Stimulated activated CD8-positive, alpha-beta memory T cell treated with anti-CD3 and anti-CD28 coated beads, Interleukin-12 subunit alpha, Interleukin-12 subunit beta, amount 100 ng/mL, for 24 hours (primary cell): ENCODE data around the gene RHEB.

Experiments used
- DNase-seq: peaks from one replicate; pipeline ENCODE4 v3.0.0-alpha.2; 2020; ENCODE audit errors: extremely low read depth

The RHEB gene

GRCh38 chr7:151448261-151449252, 71.1 kb downstream of the RHEB start:
- no peak for DNase-seq

GRCh38 chr7:151447901-151448260, 71.8 kb downstream of the RHEB start:
- DNase-seq: no peak

- no peak for DNase-seq
Observed at GRCh38 chr7:151447312-151447711, 72.4 kb downstream of the RHEB start.

GRCh38 chr7:151446412-151446811, 73.3 kb downstream of the RHEB start:
- DNase-seq: no peak

DNA sequence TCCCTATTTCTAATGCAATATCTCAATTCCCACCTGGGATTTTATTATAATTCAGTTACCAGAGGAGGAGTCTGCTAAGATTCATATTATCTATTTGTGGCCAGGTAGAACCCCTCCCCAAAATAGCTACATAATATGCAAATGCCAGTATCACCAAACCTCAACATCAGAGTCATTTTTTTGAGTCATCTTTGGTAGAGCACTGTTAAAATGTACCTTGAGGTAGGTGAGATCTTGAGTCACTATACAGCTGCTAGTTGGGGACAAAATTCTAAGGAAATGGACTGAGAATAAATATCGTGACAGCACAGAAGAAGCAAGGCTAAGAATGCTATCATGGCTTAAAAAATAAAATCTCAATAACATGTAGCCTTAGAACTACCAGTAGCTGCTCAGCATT, 75.1 kb downstream of the RHEB start:
- DNase-seq: no peak

- DNase-seq: no peak
Observed at GRCh38 chr7:151442776-151443496, 76.8 kb downstream of the RHEB start.

- no peak for DNase-seq
Observed at GRCh38 chr7:151440799-151441445, 78.8 kb downstream of the RHEB start.

DNA sequence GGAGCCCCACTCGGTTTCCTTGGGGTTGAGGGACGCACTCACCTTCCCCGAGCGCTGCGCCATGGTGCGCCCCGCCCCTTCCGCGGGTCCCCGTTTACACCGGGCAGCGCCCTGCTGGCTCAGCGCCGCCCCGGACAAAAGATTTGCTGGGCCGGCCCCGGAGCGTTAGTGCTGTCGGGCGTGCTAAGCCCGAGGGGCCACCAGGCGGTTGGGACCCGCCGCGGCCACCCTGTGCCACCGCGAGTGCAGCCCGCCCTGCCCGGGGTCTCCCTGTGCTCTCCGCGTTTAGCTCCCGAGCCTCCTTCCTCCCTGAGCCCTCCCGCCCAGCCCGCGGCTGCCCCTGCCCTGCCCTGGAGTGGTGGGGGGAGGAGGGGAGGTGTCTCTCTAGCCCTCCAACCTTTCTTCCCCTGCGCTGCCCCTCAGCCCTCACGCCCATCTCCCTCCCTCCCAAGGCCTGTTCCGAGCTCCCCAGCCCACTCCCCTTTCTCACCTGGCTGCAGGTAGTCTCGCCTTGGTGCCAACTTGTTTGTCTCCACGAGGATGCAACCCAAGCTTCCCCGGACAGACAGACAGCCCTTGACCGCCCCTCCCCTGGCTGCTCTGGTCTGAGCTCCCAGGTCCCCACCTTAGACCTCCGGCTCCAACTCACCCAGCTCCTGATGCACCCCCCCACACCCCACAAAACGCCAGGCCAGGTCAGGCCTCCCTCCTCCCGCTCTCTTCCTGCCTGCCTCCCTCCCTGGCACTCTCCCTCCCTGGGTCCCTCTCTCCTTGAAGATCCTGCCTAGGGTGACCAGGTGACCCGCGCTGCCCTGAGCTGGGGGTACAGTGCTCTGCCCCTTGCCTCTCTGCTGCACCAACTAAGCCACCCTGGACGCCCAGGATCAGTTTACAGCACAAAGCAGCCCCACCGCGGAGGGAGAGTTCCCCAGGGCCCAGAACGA, 79.6 kb downstream of the RHEB start, which contains the start of gene CRYGN:
Gene CRYGN (minus strand): TSS at position 287 of the 944 bp plus-strand sequence. CDS start 224 bp downstream, at position 63.
- DNase-seq: no peak

GRCh38 chr7:151438864-151439601, 80.7 kb downstream of the RHEB start:
- no peak for DNase-seq

DNA sequence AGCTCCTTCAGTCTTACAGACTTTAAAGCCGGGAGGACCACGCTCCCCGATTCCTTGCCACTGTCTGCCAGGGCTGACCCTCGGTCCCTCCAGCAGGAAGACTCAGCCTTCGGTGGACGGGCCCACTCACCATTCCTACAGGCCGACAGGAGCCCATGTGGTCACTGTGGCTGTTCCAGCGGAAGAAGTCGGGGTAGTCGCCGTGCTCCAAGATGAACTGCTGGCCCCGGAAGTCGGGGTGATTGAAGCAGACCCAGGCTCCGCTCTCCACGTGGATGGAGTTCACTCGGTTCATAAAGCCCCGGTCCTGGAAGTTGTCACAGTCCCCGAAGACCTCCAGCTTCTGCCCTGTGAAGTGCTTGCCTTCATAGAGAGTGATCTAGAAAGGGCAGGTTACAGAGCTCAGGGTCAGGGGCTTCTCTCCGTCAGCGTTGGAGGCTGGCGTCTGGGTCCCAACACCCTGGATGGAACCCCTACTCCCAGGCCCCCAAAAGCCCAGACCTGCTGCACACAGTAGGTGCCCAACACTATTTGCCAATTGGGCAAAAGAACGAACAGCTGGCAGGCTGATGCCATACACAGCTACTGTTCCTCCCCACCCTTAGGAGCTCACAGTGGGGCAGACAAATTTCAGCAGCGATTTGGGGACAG, 81.7 kb downstream of the RHEB start:
- DNase-seq: no peak

DNA sequence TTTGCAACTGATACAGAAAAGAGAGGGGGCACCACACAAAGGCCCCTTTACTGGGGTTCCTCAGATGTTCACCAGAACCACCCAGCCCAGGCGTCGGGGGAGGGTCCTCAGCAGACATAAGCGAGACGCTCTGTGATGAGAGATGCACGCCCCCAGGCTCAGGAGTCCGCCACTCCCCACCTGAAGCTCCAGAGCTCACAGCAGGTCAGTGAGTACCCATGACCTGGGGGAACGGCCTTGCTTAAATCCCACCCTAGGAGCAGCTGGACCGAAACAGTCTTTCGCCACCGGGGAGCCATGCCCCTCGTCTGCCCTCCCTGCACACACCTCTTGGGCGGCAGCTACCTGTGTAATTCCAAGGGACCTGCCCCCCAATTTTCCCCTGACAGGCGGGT, 82.5 kb downstream of the RHEB start:
- DNase-seq: no peak

DNA sequence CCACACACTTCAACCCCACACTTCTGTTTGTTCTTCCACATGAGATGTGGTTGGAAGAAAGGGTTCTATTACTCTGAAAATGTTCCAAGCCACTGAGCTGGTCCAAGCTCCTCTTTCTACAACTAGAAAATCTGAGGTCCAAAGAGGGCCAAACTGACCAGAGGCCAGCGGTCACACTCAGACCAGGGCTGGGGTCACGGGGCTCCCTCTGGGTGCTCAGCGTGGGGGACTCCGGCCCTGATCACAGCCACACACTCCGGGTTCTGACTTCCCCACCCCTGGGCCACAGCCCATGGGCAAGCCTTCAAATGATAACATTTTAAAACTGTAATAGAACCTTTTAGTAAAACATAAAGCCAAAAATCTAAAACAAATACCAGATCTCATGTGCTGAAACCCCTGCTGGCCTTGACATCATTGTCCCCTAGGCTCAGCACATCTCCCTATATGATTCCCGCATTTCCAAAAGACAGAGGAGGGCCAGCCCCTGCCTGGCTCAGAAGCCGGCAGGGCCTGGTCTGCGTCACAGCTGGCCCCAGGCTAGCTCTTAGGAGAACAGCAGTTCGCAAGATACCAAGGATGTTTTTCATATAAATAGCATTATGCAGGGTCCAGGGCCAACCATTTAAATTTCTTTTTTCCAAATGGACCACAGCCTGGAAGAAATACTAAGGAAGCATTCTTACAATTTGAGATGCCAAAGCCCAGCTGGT, 83.1 kb downstream of the RHEB start:
- no peak for DNase-seq

- no peak for DNase-seq
Observed at GRCh38 chr7:151435971-151436370, 83.7 kb downstream of the RHEB start.

DNA sequence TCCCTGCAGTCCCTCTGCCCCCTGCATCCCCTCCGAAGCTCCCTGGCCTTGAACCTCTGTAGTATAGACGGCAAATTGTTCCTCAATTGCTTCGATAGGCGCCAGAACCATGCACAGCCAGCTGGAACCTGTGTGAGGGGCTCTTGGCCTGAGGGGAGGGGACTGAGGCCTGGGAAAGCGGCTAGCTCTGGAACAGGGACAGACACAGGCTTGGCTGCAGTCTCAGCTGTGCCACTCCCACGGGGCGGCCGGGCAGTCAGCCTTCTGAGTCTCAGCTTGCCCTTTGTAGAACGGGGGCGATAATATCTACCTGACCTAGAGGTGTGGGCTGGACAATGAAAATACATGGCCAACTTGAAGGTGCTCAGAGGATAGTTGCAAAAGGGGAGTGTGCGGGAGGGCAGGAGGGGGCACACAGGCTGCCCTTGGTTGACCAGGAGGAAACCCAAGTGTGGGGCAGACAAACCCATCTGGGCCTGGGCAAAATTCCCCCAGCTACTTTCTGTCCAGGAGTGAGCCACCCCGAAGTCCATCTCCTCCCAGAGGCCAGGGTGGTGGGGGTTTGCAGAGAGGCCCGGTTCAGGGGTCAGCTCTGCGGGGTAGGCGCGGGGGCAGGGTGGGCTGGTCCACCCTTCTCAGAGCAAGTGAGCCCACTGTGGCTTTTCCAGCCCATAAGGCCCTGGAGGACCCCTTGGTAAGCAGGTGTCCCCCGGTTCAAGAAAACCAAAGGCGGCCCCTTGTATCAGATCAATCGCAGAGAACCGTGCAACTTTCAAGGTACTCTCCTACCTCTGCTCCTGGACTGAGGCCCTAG, 84.4 kb downstream of the RHEB start:
- no peak for DNase-seq

GRCh38 chr7:151434549-151434948, 85.1 kb downstream of the RHEB start:
- DNase-seq: no peak

- no peak for DNase-seq
Observed at GRCh38 chr7:151433721-151434400, 85.8 kb downstream of the RHEB start.

- no peak for DNase-seq
Observed at GRCh38 chr7:151432658-151433521, 86.8 kb downstream of the RHEB start.
